GF-D8 (cell line): ENCODE results near the gene SIPA1.
"Not testable (repeated sequence)": the region's sequence is repeated elsewhere in the genome, so short reads cannot be mapped to it uniquely, and the experiment has no call there.

Experiments
- DNase-seq: peaks from one replicate; lab custom pipeline; 2025; lab: John Stamatoyannopoulos, UW

The SIPA1 gene

GRCh38 chr11:65658174-65659021 is 20.5 kb downstream of the SIPA1 start:
- DNase-seq: no peak

- DNase-seq: no peak
Measured at GRCh38 chr11:65660038-65660437, 22.1 kb downstream of the SIPA1 start.

- DNase-seq: not testable (repeated sequence)
Measured at GRCh38 chr11:65660908-65661307, 23.0 kb downstream of the SIPA1 start.

GRCh38 chr11:65661599-65662246 is 23.8 kb downstream of the SIPA1 start:
- DNase-seq: no peak

- no peak for DNase-seq
Measured at GRCh38 chr11:65662247-65662798, 24.4 kb downstream of the SIPA1 start.

GRCh38 chr11:65662799-65663638 is 25.1 kb downstream of the SIPA1 start, which contains the start of gene RELA:
RELA (minus strand) TSS chr11:65662916; CDS start chr11:65662832, 84 bp downstream.
- DNase-seq: peak; percentile 71

- DNase-seq: no peak
Measured at GRCh38 chr11:65663639-65664200, 25.8 kb downstream of the SIPA1 start.

- no peak for DNase-seq
Measured at GRCh38 chr11:65672180-65672860, 34.4 kb downstream of the SIPA1 start.

- no peak for DNase-seq
Measured at GRCh38 chr11:65672982-65673381, 35.1 kb downstream of the SIPA1 start.

- DNase-seq: no peak
Measured at GRCh38 chr11:65680192-65680743, 42.4 kb downstream of the SIPA1 start.

- DNase-seq: not testable (repeated sequence)
Measured at GRCh38 chr11:65683480-65683879, 45.6 kb downstream of the SIPA1 start.

- DNase-seq: no peak
Measured at GRCh38 chr11:65685981-65686380, 48.1 kb downstream of the SIPA1 start.

GRCh38 chr11:65691847-65692246 is 53.9 kb downstream of the SIPA1 start:
- DNase-seq: not testable (repeated sequence)

- no peak for DNase-seq
Measured at GRCh38 chr11:65692367-65692766, 54.5 kb downstream of the SIPA1 start.

- DNase-seq: no peak
Measured at GRCh38 chr11:65695459-65696241, 57.7 kb downstream of the SIPA1 start.

GRCh38 chr11:65696802-65697552 is 59.1 kb downstream of the SIPA1 start:
- no peak for DNase-seq

- DNase-seq: no peak
Measured at GRCh38 chr11:65698205-65698604, 60.3 kb downstream of the SIPA1 start.

GRCh38 chr11:65699306-65699705 is 61.4 kb downstream of the SIPA1 start:
- no peak for DNase-seq

GRCh38 chr11:65700399-65700798 is 62.5 kb downstream of the SIPA1 start:
- peak; percentile 50 for DNase-seq
